HEK293 (cell line): ENCODE measurements around the gene MCU.

ENCODE experiments used
- CTCF ChIA-PET: fragments of 350-600 bp; formaldehyde crosslinking; extraction: SDS; loops from one replicate; lab custom pipeline; 2021; ENCODE audit warnings: antibody characterized with exemption; lab: Yijun Ruan, JAX
- POLR2A ChIA-PET: fragments of 300-600 bp; formaldehyde crosslinking; extraction: SDS; loops from one replicate; lab custom pipeline; 2020; ENCODE audit warnings: antibody characterized with exemption, inconsistent platforms; lab: Yijun Ruan, JAX
- H3K27ac ChIP-seq: fragments of 200-500 bp; sonication (Bioruptor generic); 2 replicates; pipeline ENCODE4 v1.5.1; 2014; ENCODE audit warnings: low read depth, low read length, control low read depth, inconsistent platforms; ENCODE audit errors: extremely low read depth
- H3K36me3 ChIP-seq, 2 experiments: fragments of 200-500 bp in 1 of 2; sonication (Bioruptor generic) in 1 of 2; 1 replicate in 1 of 2; 2 replicates in 1 of 2; pipeline ENCODE4 v1.5.1; 2014 to 2017; ENCODE audit warnings: inconsistent platforms in 2 of 2, low read length in 2 of 2; ENCODE audit not compliant: control insufficient read depth in 2 of 2, insufficient read depth in 1 of 2
- H3K4me1 ChIP-seq: fragments of 200-500 bp; sonication (Bioruptor generic); 2 replicates; pipeline ENCODE4 v1.5.1; 2014; ENCODE audit warnings: mild to moderate bottlenecking, low read length, inconsistent platforms; ENCODE audit not compliant: control insufficient read depth, insufficient read depth
- H3K4me3 ChIP-seq: 2 replicates; pipeline ENCODE4 v1.5.1; 2011; ENCODE audit warnings: low read depth, mild to moderate bottlenecking, control low read depth, low read length, moderate library complexity
- H3K9me3 ChIP-seq: fragments of 200-500 bp; sonication (Bioruptor generic); 2 replicates; pipeline ENCODE4 v1.5.1; 2014; ENCODE audit warnings: low read depth, low read length, inconsistent platforms; ENCODE audit not compliant: control insufficient read depth, insufficient read depth
- SP7 ChIP-seq: fragments of 450-650 bp; formaldehyde crosslinking; IDR thresholded peaks from 2 replicates; pipeline ENCODE4 v1.5.1; 2016; ENCODE audit warnings: missing biosample characterization, missing genetic modification characterization
- TRIM28 ChIP-seq: IDR thresholded peaks from 2 replicates; pipeline ENCODE4 v1.6.1; 2011; ENCODE audit warnings: low read length, control low read depth, borderline replicate concordance
- YY2 ChIP-seq: fragments of 450-650 bp; formaldehyde crosslinking; IDR thresholded peaks from 2 replicates; pipeline ENCODE4 v1.5.1; 2016; ENCODE audit warnings: missing biosample characterization, missing genetic modification characterization
- ZNF10 ChIP-seq: fragments of 450-650 bp; formaldehyde crosslinking; IDR thresholded peaks from 2 replicates; pipeline ENCODE4 v1.5.1; 2017; ENCODE audit warnings: missing biosample characterization, missing genetic modification characterization
- ZNF202 ChIP-seq: fragments of 450-650 bp; formaldehyde crosslinking; IDR thresholded peaks from 2 replicates; pipeline ENCODE4 v1.5.1; 2016; ENCODE audit warnings: missing biosample characterization, missing genetic modification characterization, borderline replicate concordance
- ZNF302 ChIP-seq: fragments of 450-650 bp; formaldehyde crosslinking; IDR thresholded peaks from 2 replicates; pipeline ENCODE4 v1.5.1; 2016; ENCODE audit warnings: missing biosample characterization, missing genetic modification characterization, low read depth
- ZNF423 ChIP-seq: fragments of 450-650 bp; formaldehyde crosslinking; IDR thresholded peaks from 2 replicates; pipeline ENCODE4 v1.5.1; 2016; ENCODE audit warnings: missing biosample characterization, missing genetic modification characterization
- ZNF521 ChIP-seq: fragments of 450-650 bp; formaldehyde crosslinking; IDR thresholded peaks from 2 replicates; pipeline ENCODE4 v1.5.1; 2017; ENCODE audit warnings: missing biosample characterization, mild to moderate bottlenecking, missing genetic modification characterization
- ZNF677 ChIP-seq: fragments of 450-650 bp; IDR thresholded peaks from 2 replicates; pipeline ENCODE4 v1.5.0; 2018; ENCODE audit warnings: missing biosample characterization, mild to moderate bottlenecking, missing genetic modification characterization, moderate library complexity
- TF ChIP-seq, protein P1 (sequence below): fragments of 450-650 bp; formaldehyde crosslinking; IDR thresholded peaks from 2 replicates; pipeline ENCODE4 v1.5.1; 2017; ENCODE audit warnings: missing biosample characterization, missing genetic modification characterization
- TF ChIP-seq, protein P2 (sequence below): fragments of 450-650 bp; formaldehyde crosslinking; IDR thresholded peaks from 2 replicates; pipeline ENCODE4 v1.5.1; 2016; ENCODE audit warnings: missing biosample characterization, missing genetic modification characterization
- TF ChIP-seq, protein P3 (sequence below): fragments of 450-650 bp; formaldehyde crosslinking; IDR thresholded peaks from 2 replicates; pipeline ENCODE4 v1.5.1; 2016; ENCODE audit warnings: missing biosample characterization, missing genetic modification characterization
- TF ChIP-seq, protein P4 (sequence below): fragments of 450-650 bp; formaldehyde crosslinking; IDR thresholded peaks from 2 replicates; pipeline ENCODE4 v1.5.1; 2017; ENCODE audit warnings: missing biosample characterization, missing genetic modification characterization
- TF ChIP-seq, protein P5 (sequence below): fragments of 450-650 bp; formaldehyde crosslinking; IDR thresholded peaks from 2 replicates; pipeline ENCODE4 v1.5.1; 2016; ENCODE audit warnings: missing biosample characterization, missing genetic modification characterization
- TF ChIP-seq, protein P6 (sequence below): fragments of 450-650 bp; formaldehyde crosslinking; IDR thresholded peaks from 2 replicates; pipeline ENCODE4 v1.5.1; 2016; ENCODE audit warnings: missing biosample characterization, missing genetic modification characterization, borderline replicate concordance
- TF ChIP-seq, protein P7 (sequence below): fragments of 450-650 bp; formaldehyde crosslinking; IDR thresholded peaks from 2 replicates; pipeline ENCODE4 v1.5.1; 2016; ENCODE audit warnings: missing biosample characterization, missing genetic modification characterization

The MCU gene

DNA sequence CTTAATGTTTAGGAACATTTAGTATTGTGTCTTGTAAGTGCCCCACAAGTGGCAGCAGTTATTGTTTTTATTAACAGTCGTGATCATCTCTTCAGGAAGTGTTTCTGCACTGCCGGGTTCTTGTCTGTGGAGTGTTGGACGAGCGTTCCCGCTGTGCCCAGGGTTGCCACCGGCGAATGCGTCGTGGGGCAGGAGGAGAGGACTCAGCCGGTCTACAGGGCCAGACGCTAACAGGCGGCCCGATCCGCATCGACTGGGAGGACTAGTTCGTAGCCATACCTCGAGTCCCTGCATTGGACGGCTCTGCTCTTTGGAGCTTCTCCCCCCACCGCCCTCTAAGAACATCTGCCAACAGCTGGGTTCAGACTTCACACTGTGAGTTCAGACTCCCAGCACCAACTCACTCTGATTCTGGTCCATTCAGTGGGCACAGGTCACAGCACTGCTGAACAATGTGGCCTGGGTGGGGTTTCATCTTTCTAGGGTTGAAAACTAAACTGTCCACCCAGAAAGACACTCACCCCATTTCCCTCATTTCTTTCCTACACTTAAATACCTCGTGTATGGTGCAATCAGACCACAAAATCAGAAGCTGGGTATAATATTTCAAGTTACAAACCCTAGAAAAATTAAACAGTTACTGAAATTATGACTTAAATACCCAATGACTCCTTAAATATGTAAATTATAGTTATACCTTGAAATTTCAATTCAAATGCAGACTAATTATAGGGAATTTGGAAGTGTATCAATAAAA is 240.5 kb downstream of the MCU start:
- no peaks in the 10 kb centered on the region for H3K4me1 ChIP-seq
- H3K9me3 ChIP-seq: no peaks in the 10 kb centered on the region
- CTCF ChIA-PET: interaction anchor here (0.6 to 0.9 kb wide), 2 partner anchors 162 to 919 kb away, joined by 3 to 4 read pairs; no protein-coding TSS in a partner anchor
- H3K4me3 ChIP-seq: no peak overlapping the region
- no peaks in the 10 kb centered on the region for H3K36me3 ChIP-seq
- POLR2A ChIA-PET: no interaction called here
- no peak overlapping the region for H3K27ac ChIP-seq
- TF ChIP-seq SP7 (tag by site-specific recombination): no peak
- no peak for TF ChIP-seq ZNF677
- TF ChIP-seq, protein P1, sequence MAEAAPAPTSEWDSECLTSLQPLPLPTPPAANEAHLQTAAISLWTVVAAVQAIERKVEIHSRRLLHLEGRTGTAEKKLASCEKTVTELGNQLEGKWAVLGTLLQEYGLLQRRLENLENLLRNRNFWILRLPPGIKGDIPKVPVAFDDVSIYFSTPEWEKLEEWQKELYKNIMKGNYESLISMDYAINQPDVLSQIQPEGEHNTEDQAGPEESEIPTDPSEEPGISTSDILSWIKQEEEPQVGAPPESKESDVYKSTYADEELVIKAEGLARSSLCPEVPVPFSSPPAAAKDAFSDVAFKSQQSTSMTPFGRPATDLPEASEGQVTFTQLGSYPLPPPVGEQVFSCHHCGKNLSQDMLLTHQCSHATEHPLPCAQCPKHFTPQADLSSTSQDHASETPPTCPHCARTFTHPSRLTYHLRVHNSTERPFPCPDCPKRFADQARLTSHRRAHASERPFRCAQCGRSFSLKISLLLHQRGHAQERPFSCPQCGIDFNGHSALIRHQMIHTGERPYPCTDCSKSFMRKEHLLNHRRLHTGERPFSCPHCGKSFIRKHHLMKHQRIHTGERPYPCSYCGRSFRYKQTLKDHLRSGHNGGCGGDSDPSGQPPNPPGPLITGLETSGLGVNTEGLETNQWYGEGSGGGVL: no peak
- no peak for TF ChIP-seq ZNF423 (tag by site-specific recombination)
- TF ChIP-seq, protein P2, sequence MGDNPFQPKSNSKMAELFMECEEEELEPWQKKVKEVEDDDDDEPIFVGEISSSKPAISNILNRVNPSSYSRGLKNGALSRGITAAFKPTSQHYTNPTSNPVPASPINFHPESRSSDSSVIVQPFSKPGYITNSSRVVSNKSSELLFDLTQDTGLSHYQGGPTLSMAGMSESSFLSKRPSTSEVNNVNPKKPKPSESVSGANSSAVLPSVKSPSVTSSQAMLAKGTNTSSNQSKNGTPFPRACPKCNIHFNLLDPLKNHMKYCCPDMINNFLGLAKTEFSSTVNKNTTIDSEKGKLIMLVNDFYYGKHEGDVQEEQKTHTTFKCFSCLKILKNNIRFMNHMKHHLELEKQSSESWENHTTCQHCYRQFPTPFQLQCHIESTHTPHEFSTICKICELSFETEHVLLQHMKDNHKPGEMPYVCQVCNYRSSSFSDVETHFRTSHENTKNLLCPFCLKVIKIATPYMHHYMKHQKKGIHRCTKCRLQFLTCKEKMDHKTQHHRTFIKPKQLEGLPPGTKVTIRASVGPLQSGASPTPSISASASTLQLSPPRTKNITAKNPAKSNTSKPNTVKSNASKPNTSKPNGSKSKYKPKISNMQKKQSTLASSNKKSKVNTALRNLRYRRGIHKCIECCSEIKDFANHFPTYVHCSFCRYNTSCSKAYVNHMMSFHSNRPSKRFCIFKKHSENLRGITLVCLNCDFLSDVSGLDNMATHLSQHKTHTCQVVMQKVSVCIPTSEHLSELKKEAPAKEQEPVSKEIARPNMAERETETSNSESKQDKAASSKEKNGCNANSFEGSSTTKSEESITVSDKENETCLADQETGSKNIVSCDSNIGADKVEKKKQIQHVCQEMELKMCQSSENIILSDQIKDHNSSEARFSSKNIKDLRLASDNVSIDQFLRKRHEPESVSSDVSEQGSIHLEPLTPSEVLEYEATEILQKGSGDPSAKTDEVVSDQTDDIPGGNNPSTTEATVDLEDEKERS (tag by site-specific recombination): no peak
- TF ChIP-seq, protein P3, sequence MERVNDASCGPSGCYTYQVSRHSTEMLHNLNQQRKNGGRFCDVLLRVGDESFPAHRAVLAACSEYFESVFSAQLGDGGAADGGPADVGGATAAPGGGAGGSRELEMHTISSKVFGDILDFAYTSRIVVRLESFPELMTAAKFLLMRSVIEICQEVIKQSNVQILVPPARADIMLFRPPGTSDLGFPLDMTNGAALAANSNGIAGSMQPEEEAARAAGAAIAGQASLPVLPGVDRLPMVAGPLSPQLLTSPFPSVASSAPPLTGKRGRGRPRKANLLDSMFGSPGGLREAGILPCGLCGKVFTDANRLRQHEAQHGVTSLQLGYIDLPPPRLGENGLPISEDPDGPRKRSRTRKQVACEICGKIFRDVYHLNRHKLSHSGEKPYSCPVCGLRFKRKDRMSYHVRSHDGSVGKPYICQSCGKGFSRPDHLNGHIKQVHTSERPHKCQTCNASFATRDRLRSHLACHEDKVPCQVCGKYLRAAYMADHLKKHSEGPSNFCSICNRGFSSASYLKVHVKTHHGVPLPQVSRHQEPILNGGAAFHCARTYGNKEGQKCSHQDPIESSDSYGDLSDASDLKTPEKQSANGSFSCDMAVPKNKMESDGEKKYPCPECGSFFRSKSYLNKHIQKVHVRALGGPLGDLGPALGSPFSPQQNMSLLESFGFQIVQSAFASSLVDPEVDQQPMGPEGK: no peak
- TF ChIP-seq ZNF202 (tag by site-specific recombination): no peak
- no peak for TF ChIP-seq TRIM28
- TF ChIP-seq, protein P4, sequence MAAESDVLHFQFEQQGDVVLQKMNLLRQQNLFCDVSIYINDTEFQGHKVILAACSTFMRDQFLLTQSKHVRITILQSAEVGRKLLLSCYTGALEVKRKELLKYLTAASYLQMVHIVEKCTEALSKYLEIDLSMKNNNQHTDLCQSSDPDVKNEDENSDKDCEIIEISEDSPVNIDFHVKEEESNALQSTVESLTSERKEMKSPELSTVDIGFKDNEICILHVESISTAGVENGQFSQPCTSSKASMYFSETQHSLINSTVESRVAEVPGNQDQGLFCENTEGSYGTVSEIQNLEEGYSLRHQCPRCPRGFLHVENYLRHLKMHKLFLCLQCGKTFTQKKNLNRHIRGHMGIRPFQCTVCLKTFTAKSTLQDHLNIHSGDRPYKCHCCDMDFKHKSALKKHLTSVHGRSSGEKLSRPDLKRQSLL (tag by site-specific recombination): no peak
- TF ChIP-seq, all 188 proteins: peak for 0

DNA sequence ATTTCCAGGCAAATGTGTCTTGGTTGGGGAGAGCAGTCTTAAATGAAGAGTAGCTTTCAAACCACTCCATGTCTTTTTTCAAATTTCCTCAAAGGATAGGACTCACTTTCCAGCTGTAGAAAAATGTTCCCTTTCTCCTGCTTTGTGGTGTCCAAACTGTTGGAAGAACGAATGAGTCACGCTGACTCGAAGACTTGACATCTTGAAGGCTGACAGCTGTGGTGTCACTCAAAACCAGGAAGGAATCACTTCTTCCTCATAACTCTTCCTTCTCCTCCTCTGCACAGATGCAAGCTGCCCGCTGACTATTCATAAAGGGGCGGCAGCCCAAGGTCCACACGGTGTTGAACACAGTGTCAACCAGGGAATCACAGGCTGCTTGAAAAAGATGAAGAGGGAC is 243.4 kb downstream of the MCU start:
- Histone ChIP-seq H3K4me1 (no peaks in the 10 kb centered on the region), H3K36me3 (no peaks in the 10 kb centered on the region), H3K9me3 (no peaks in the 10 kb centered on the region), H3K4me3 (no peak overlapping the region), H3K27ac (no peak overlapping the region)
- ChIA-PET CTCF (interaction anchor here (0.6 kb wide), 1 partner anchor 42 kb away, joined by 4 read pairs; no protein-coding TSS in a partner anchor), POLR2A (no interaction called here)
- TF ChIP-seq ZNF521 (no peak), ZNF302 (tag by site-specific recombination) (no peak), ZNF202 (tag by site-specific recombination) (no peak), YY2 (tag by site-specific recombination) (no peak), ZNF10 (tag by site-specific recombination) (no peak)
- TF ChIP-seq, protein P5, sequence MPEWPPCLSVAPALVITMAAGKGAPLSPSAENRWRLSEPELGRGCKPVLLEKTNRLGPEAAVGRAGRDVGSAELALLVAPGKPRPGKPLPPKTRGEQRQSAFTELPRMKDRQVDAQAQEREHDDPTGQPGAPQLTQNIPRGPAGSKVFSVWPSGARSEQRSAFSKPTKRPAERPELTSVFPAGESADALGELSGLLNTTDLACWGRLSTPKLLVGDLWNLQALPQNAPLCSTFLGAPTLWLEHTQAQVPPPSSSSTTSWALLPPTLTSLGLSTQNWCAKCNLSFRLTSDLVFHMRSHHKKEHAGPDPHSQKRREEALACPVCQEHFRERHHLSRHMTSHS (tag by site-specific recombination): no peak
- TF ChIP-seq, protein P3: no peak
- TF ChIP-seq, protein P6, sequence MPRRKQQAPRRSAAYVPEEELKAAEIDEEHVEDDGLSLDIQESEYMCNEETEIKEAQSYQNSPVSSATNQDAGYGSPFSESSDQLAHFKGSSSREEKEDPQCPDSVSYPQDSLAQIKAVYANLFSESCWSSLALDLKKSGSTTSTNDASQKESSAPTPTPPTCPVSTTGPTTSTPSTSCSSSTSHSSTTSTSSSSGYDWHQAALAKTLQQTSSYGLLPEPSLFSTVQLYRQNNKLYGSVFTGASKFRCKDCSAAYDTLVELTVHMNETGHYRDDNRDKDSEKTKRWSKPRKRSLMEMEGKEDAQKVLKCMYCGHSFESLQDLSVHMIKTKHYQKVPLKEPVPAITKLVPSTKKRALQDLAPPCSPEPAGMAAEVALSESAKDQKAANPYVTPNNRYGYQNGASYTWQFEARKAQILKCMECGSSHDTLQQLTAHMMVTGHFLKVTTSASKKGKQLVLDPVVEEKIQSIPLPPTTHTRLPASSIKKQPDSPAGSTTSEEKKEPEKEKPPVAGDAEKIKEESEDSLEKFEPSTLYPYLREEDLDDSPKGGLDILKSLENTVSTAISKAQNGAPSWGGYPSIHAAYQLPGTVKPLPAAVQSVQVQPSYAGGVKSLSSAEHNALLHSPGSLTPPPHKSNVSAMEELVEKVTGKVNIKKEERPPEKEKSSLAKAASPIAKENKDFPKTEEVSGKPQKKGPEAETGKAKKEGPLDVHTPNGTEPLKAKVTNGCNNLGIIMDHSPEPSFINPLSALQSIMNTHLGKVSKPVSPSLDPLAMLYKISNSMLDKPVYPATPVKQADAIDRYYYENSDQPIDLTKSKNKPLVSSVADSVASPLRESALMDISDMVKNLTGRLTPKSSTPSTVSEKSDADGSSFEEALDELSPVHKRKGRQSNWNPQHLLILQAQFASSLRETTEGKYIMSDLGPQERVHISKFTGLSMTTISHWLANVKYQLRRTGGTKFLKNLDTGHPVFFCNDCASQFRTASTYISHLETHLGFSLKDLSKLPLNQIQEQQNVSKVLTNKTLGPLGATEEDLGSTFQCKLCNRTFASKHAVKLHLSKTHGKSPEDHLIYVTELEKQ (tag by site-specific recombination): no peak
- TF ChIP-seq, protein P7, sequence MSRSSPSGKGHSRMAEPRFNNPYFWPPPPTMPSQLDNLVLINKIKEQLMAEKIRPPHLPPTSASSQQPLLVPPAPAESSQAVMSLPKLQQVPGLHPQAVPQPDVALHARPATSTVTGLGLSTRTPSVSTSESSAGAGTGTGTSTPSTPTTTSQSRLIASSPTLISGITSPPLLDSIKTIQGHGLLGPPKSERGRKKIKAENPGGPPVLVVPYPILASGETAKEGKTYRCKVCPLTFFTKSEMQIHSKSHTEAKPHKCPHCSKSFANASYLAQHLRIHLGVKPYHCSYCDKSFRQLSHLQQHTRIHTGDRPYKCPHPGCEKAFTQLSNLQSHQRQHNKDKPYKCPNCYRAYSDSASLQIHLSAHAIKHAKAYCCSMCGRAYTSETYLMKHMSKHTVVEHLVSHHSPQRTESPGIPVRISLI (tag by site-specific recombination): no peak
